Hematopoietic multipotent progenitor cell treated with erythropoietin and hydrocortisone succinate and interleukin-3 and kit ligand, for 8 days (in vitro differentiated cells): Measurements from ENCODE around the gene POC5.

ENCODE experiments used
- DNase-seq: peaks from one replicate; pipeline ENCODE4 v3.0.0-alpha.2; 2015

POC5 gene

GRCh38 chr5:75659791-75660450 is 57.3 kb downstream of the POC5 start:
- DNase-seq, result no peak

- DNase-seq, result no peak
Observed at GRCh38 chr5:75656311-75657003, 60.8 kb downstream of the POC5 start.

GRCh38 chr5:75654693-75655295 is 62.4 kb downstream of the POC5 start:
- no peak for DNase-seq

GRCh38 chr5:75653521-75653920 is 63.7 kb downstream of the POC5 start:
- no peak for DNase-seq

DNA sequence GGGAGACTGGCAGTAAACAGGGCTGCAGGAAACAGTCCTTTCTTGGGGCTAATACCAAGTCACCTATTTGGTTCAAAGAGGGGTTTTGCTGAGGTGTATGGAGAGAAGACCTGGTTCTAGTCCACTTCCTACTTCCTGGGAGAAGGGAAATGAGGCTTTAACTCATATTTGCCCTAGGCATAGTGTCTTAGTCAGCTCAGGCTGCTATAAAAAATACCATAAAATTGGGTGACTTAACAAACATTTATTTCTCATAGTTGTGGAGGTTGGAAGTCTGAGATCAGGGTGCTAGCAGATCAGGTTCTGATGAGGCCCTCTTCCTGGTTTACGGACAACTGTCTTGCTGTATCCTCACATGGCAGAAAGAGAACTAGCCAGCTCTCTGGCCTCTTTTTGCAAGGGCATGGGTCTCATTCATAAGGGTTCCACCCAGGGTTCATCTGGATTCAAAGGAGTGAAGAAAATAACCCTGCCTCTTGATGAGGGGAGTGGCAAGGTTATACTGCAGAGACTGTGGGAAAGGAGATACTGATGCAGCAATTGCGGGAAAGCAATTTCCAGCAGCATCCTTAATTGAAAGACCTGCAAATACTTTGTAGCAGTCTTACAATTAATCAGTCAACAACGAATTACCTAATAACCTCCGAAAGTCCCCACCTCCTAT is 65.5 kb downstream of the POC5 start:
- no peak for DNase-seq

DNA sequence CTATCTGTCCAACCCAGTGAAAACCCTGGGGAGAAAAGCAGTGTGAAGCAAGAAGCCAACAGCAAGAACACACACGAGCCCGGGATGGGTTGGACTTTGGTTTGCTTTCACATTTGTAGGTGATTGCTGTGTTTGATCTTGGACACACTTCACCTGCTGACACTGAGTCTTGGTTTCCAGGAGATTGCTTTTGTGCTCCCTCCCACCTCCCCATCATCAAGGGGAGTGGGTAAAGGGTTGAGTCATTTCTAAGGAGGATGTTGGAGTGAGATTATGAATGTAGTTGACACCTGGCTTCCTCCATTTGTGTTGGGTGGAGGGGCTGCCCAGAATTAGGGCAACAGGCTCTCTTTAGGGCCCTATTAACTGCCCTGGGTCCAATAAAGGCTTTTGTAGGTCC is 68.5 kb downstream of the POC5 start:
- DNase-seq, result no peak

GRCh38 chr5:75640826-75641225 is 76.4 kb downstream of the POC5 start:
- no peak for DNase-seq

GRCh38 chr5:75640395-75640794 is 76.8 kb downstream of the POC5 start:
- DNase-seq, result no peak

DNA sequence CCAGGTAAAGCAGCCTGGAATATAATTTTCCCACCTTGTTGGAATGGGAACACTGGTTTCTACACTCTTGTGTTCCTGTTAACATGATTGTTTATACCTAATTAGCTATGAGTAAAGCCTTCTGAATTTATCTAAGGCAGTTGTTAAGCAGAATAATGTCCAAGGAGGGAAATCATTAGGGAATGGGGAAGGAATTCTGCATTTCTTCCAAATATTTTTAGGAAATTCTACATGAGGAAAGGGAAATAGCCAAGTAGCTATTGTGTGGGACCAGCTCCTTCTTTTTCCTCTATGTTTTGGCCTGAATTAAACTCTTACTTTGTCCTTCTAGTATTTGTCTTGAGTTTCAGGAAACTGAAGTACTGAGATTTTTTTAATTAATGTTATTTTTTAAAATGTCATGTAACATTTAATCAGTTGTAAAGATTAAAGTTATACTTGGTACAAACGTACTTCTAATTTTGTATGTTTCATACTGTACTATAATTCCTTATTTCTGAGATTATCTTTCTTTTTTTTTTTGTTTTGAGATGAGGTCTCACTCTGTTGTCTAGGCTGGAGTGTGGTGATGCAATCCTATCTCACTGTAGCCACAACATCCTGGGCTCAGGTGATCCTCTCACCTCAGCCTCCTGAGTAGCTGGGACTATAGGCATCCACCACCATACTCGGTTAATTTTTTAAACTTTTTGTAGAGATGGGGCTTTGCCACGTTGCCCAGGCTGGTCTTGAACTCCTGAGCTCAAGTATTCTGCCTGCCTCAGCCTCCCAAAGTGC is 77.5 kb downstream of the POC5 start:
- DNase-seq, result no peak

- DNase-seq, result no peak
Observed at GRCh38 chr5:75637949-75638348, 79.3 kb downstream of the POC5 start.

GRCh38 chr5:75632321-75632720 is 84.9 kb downstream of the POC5 start:
- DNase-seq, result no peak

GRCh38 chr5:75630875-75631274 is 86.4 kb downstream of the POC5 start:
- no peak for DNase-seq

- DNase-seq, result no peak
Observed at GRCh38 chr5:75627801-75628200, 89.4 kb downstream of the POC5 start.

GRCh38 chr5:75626959-75627358 is 90.3 kb downstream of the POC5 start:
- no peak for DNase-seq
